Measurements from ENCODE around the gene IRF7.
A peak's percentile ranks its signal among the peaks of the same experiment; 100 is the strongest.

IRF7 gene

GRCh38 chr11:617199-617911 is 1.6 kb upstream of the IRF7 start:
- DNase-seq (ENCODE audit: insufficient read length, low spot score): no peak
- no peak for FAIRE-seq
- TF ChIP-seq PAX5 (IDR thresholded peaks at IDR 0.05; ENCODE audit: insufficient read depth, low read length, severe bottlenecking) (no peak), TAF1 (IDR thresholded peaks at IDR 0.05; ENCODE audit: low read depth, low read length) (no peak), SPI1 (IDR thresholded peaks at IDR 0.05; ENCODE audit: low read depth, low read length) (no peak), POLR2AphosphoS5 (IDR thresholded peaks at IDR 0.05; ENCODE audit: low read depth, low read length) (no peak), POLR2A (IDR thresholded peaks at IDR 0.05; ENCODE audit: low read depth, low read length) (no peak), POU2F2 (IDR thresholded peaks at IDR 0.05; ENCODE audit: low read depth, low read length) (no peak)

- FAIRE-seq (no peak), DNase-seq (ENCODE audit: insufficient read length, low spot score) (no peak)
- TF ChIP-seq POLR2A (IDR thresholded peaks at IDR 0.05; ENCODE audit: low read depth, low read length) (no peak), PAX5 (IDR thresholded peaks at IDR 0.05; ENCODE audit: insufficient read depth, low read length, severe bottlenecking) (no peak), POU2F2 (IDR thresholded peaks at IDR 0.05; ENCODE audit: low read depth, low read length) (no peak), TAF1 (IDR thresholded peaks at IDR 0.05; ENCODE audit: low read depth, low read length) (no peak), POLR2AphosphoS5 (IDR thresholded peaks at IDR 0.05; ENCODE audit: low read depth, low read length) (no peak), SPI1 (IDR thresholded peaks at IDR 0.05; ENCODE audit: low read depth, low read length) (no peak)
These were observed 809 bp upstream of the IRF7 start for GRCh38 chr11:616320-617198.

- DNase-seq (ENCODE audit: insufficient read length, low spot score) (no peak), FAIRE-seq (no peak)
- peak; percentile 32; the same call in 1 of the 2 replicates for TF ChIP-seq TAF1 (IDR thresholded peaks at IDR 0.05; ENCODE audit: low read depth, low read length)
- no peak for TF ChIP-seq PAX5 (IDR thresholded peaks at IDR 0.05; ENCODE audit: insufficient read depth, low read length, severe bottlenecking)
- no peak for TF ChIP-seq SPI1 (IDR thresholded peaks at IDR 0.05; ENCODE audit: low read depth, low read length)
- TF ChIP-seq POLR2A (IDR thresholded peaks at IDR 0.05; ENCODE audit: low read depth, low read length): no peak
- no peak for TF ChIP-seq POLR2AphosphoS5 (IDR thresholded peaks at IDR 0.05; ENCODE audit: low read depth, low read length)
These were observed 887 bp downstream of the IRF7 start for GRCh38 chr11:614623-615503.

- DNase-seq (ENCODE audit: insufficient read length, low spot score) (no peak), FAIRE-seq (peak; percentile 28)
- TF ChIP-seq POLR2AphosphoS5 (IDR thresholded peaks at IDR 0.05; ENCODE audit: low read depth, low read length) (no peak; the same call in 1 of the 2 replicates), POU2F2 (IDR thresholded peaks at IDR 0.05; ENCODE audit: low read depth, low read length) (peak; percentile 29; the same call in 1 of the 2 replicates)
These were observed 1.6 kb downstream of the IRF7 start for GRCh38 chr11:614021-614622.

- TF ChIP-seq SPI1 (IDR thresholded peaks at IDR 0.05; ENCODE audit: low read depth, low read length): no peak
- TF ChIP-seq POLR2A (IDR thresholded peaks at IDR 0.05; ENCODE audit: low read depth, low read length): peak; percentile 31; the same call in 1 of the 2 replicates
- TF ChIP-seq PAX5 (IDR thresholded peaks at IDR 0.05; ENCODE audit: insufficient read depth, low read length, severe bottlenecking): no peak
- TF ChIP-seq POLR2AphosphoS5 (IDR thresholded peaks at IDR 0.05; ENCODE audit: low read depth, low read length): 0 out of 2 replicates have a peak, but pooled peaks have one; percentile 35
- 0 out of 2 replicates have a peak, but pooled peaks have one; percentile 28 for TF ChIP-seq TAF1 (IDR thresholded peaks at IDR 0.05; ENCODE audit: low read depth, low read length)
- TF ChIP-seq POU2F2 (IDR thresholded peaks at IDR 0.05; ENCODE audit: low read depth, low read length): no peak
- FAIRE-seq (peak; percentile 95), DNase-seq (ENCODE audit: insufficient read length, low spot score) (peak; percentile 72)
These were observed 2.3 kb downstream of the IRF7 start for GRCh38 chr11:613369-613968.

GRCh38 chr11:612961-613300 is 2.8 kb downstream of the IRF7 start:
- FAIRE-seq: no peak
- DNase-seq (ENCODE audit: insufficient read length, low spot score): no peak
- TF ChIP-seq POLR2AphosphoS5 (IDR thresholded peaks at IDR 0.05; ENCODE audit: low read depth, low read length) (peak; percentile 44; the same call in 1 of the 2 replicates), PAX5 (IDR thresholded peaks at IDR 0.05; ENCODE audit: insufficient read depth, low read length, severe bottlenecking) (no peak)

- FAIRE-seq: peak; percentile 58
- TF ChIP-seq SPI1 (IDR thresholded peaks at IDR 0.05; ENCODE audit: low read depth, low read length) (no peak), TAF1 (IDR thresholded peaks at IDR 0.05; ENCODE audit: low read depth, low read length) (no peak), POU2F2 (IDR thresholded peaks at IDR 0.05; ENCODE audit: low read depth, low read length) (no peak)
- no peak for DNase-seq (ENCODE audit: insufficient read length, low spot score)
These were observed 3.4 kb downstream of the IRF7 start for GRCh38 chr11:612201-612960.

Measured in GM12891 (cell line).